ENCODE results near the gene CELSR1.
"Not testable (repeated sequence)": the region's sequence is repeated elsewhere in the genome, so short reads cannot be mapped to it uniquely, and the experiment has no call there.

The CELSR1 gene

DNA sequence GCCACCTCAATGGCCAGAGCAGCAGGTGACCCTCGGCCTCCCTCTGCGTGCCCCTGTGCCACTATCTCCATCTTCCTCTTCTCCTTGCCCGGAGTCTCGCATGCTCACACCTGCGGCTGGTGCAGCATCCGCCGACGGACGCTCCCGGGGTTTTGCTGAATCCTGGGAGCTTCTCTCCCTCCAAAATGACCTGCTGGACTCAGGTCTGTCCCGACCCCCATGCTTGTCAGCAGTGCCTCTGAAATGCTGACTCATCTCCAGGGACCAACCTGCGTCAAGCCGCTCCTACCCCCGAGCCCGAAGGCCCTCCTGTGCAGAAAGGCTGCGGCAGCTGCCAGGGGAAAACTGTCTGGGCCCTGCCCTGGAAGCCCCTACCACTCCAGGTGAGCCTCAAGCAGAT lies 58.4 kb downstream of the CELSR1 start:
- no peak for DNase-seq (ENCODE audit: low spot score)

DNA sequence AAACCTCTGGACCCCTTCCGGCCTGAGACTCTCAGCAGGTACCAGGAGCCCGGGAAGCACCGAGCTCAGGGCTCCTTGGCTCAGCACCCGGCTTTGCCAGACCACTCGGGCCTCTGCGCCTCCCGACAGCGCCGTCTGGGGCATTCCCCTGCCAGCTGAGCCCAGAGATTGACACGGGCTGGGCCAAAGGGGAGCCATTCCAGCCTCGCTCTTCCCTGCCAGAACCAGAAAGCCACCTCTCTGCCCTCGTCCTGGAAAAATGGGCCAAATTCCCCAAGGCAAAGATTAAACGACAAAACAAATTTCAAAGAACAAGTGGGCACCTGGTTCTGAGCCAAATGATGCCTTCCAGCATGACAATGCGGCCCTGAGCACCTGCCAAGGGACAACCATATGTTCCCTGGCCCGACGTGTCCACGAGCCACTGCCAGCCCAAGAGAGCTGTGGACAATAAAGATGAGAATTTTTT lies 59.3 kb downstream of the CELSR1 start:
- DNase-seq (ENCODE audit: low spot score), result no peak

- DNase-seq (ENCODE audit: low spot score), result no peak
These were observed 60.9 kb downstream of the CELSR1 start for GRCh38 chr22:46476547-46476941.

GRCh38 chr22:46473896-46474557 lies 63.4 kb downstream of the CELSR1 start:
- no peak for DNase-seq (ENCODE audit: low spot score)

DNA sequence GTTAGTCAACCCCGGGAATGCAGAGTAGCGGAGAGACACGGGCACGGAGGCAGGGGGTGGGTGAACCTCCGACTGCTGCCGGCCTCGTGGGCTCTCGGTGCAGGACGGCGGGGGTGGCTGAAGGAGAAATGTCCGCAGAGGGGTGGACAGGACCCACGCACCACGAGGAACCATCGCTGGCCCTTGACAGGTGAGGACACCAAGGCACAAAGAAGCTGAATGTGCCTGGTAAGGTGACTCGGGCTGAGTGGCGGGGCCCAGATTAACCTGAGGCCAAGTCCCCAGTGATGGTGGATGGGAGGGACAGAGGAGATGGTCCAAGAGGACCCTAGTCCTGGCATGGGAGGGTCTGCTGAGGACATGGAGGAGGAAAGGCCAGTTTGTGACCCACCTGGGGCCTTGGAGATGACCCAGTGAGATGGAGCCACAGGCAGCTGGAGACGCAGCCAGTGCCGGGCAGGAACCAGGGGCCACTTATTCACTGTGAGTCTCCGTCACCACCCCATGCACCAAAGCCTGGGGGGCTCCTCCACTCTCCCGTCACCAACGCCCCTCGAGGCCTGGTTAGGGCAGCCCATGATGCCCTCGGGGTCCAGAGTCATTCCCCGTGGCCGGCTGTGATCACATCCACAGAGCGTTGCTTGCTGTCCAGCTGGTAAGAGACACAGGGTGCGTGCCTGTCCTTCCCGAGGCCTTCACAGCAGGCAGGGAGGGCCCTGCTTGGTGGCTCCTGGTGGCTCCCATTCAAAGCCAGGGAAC lies 64.2 kb downstream of the CELSR1 start:
- no peak for DNase-seq (ENCODE audit: low spot score)

DNA sequence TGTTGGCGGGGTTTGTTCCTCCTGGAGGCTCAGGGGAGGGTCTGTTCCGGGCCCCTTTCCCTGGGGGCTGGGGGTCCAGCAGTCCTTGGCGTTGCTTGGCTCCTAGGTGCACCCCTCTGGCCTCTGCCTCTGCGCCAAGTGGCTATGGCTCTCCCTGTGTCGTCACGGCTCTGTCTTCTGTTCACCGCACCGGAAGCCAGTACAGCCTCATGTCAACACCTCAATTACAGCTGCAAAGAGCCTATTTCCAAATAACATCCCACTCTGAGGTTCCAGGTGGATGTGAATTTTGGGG lies 64.8 kb downstream of the CELSR1 start:
- no peak for DNase-seq (ENCODE audit: low spot score)

GRCh38 chr22:46471901-46472721 lies 65.3 kb downstream of the CELSR1 start:
- no peak for DNase-seq (ENCODE audit: low spot score)

DNA sequence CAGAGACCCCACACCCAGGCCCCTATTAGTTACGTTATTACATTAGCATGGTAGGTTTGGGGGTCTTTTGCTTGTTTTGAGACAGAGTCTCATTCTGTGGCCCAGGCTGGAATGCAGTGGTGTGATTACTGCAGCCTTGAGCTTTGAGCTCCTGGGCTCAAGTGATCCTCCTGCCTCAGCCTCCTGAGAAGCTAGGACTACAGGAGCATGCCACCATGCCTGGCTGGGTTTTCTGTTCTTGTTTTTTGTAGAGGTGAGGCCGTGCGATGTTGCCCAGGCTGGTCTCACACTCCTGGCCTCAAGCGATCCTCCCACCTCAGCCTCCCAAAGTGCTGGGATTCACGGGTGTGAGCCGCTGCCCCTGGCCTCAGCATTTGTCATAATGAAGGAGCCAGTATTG lies 66.1 kb downstream of the CELSR1 start:
- not testable (repeated sequence) for DNase-seq (ENCODE audit: low spot score)

DNA sequence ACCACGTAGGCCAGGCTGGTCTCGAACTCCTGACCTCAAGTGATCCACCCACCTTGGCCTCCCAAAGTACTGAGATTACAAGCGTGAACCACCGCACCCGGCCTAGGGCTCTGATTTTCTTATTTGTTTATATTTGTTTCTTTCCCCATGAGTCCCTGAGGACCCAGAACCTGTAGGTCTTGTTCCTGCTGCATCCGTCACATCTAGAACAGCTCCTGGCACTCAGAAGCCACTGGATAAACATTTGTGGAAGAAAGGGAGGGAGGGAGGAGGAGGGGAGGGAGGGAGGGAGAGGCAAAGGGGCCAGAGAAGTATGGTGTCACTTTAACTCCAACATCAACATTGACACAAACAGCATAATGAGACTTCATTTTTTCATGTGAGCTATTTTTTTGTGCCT lies 67.7 kb downstream of the CELSR1 start:
- no peak for DNase-seq (ENCODE audit: low spot score)

DNA sequence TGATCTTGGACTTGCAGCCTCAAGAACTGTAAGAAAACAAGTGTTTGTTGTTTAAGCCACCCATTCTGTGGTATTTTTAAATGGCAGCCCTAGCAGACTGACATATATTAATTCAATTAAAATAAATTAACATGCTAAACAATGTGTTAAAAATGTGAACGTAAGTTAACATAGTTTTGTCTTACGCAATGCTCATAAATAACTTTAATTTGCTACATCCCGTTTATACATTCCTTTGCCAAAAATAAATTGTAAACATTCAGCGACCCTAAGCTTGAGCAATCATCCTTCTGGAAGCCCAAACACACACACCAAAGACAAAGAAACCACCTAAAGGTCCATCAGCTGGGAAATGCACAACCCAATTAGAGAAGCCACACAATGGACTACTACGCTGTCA lies 70.4 kb downstream of the CELSR1 start:
- DNase-seq (ENCODE audit: low spot score), result no peak

- DNase-seq (ENCODE audit: low spot score), result no peak
These were observed 71.2 kb downstream of the CELSR1 start for GRCh38 chr22:46466255-46466676.

DNA sequence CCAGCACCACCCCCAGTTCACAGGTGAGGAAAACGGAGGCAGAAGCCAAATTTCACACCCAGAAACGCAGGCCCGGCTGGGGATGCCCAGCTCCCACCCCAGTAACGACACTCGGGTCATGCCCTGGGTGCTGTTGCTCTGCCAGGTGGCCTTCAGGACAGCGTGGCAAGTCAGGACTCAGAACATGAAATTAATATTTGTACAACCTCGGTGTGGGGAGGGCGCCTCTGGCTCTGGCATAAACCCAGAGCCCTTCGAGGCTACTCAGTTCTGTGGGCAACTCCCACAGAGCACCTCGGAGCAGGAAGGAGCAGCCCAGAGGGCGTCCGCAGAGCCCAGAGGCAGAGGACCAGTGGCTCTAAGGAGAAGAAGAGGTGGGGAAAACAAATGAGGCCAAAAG lies 71.6 kb downstream of the CELSR1 start:
- DNase-seq (ENCODE audit: low spot score), result no peak

GRCh38 chr22:46465345-46465720 lies 72.1 kb downstream of the CELSR1 start:
- no peak for DNase-seq (ENCODE audit: low spot score)

DNA sequence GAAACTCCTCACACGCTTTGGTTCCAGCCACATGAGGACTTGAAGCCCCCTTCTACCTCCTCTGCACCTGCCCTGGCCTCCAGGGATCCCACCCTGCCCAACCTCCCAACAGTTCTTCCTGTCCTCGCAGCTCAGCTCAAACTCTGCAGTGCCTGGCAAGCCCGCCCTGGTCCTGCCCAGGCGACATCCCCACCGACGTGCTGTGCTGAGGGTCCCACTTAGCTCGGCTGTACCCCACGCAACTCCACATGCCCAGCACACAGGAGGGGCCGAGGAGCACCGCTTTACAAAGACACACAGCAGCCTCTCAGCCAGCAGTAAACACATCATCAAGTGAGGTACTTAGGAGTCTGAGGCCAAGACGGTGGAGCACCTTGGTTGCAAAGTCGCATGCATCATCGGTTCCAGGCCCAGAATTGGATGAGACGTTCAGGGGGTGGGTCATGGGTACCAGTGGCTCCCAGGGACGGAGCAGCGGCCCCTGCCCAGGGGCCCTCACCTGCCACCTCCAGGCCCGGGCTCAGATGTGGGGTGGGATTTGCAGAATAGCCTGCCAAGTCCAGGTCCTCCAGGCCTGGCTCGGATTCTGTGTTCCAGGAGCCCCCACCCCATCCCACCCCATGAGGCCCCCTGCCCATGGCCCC lies 72.6 kb downstream of the CELSR1 start:
- DNase-seq (ENCODE audit: low spot score), result no peak

DNA sequence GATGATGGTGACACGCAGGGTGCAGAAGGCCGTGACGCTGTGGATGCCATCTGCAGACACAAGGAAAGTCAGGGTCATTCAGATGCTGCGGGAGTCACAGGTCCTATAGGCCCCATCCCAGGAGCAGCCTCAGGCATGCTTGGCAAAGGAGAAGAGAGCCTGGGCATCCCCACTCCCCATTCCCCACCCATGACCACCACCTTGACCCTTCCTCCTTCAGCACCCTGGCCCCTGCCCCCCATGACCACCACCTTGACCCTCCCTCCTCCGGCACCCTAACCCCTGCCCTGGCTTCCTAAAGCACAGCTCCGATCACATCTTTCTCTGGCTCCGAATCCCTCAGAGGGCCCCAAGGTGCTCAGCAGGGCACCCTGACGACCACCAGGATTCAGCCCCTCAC lies 73.1 kb downstream of the CELSR1 start:
- DNase-seq (ENCODE audit: low spot score), result no peak

GRCh38 chr22:46463435-46464227 lies 73.8 kb downstream of the CELSR1 start:
- DNase-seq (ENCODE audit: low spot score), result no peak

- DNase-seq (ENCODE audit: low spot score), result no peak
These were observed 74.6 kb downstream of the CELSR1 start for GRCh38 chr22:46462726-46463371.

DNA sequence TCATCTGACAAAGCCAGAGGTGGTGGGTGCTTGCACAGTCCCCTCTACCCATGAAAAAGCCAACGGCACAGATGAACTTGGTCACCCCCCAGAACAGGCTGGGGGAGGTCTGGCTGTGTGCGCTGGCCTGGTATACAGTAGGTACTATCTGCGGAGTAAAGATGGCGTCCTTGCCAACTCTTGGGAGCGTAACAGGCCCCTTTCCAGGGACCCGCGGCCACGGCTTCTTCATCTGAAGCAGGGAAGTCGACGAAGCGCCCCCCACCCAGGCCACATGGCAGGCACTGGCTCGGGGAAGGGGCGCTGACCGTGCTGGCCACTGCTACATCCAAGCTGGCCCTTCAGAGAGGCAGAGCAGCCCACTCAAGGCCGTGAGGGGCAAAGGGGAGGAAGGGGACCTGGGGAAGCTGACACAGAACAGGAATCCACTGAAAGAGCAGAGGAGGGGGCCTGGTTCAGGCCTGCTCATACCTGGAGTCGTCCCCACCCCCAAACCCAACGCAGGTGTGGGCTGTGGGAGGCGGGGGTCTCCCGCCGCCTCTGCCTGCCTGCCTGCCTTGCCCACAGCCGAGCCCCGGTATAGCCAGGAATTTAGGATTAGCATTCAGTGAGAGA lies 75.7 kb downstream of the CELSR1 start:
- no peak for DNase-seq (ENCODE audit: low spot score)

- no peak for DNase-seq (ENCODE audit: low spot score)
These were observed 76.6 kb downstream of the CELSR1 start for GRCh38 chr22:46460857-46461256.

GRCh38 chr22:46459347-46460065 lies 77.9 kb downstream of the CELSR1 start:
- DNase-seq (ENCODE audit: low spot score), result no peak
